SK-N-SH treated with all-trans-retinoic acid at 6 μM for 48 hours (cell line): ENCODE results near the gene ARID3B.

Source experiments
- ATAC-seq: fragments of 200-7000 bp; cut with Tn5 transposase; 3 replicates; pipeline ENCODE4 v1.9.1; 2020; ENCODE audit warnings: mild to moderate bottlenecking, moderate library complexity
- ARNTL ChIP-seq: fragments of 450-650 bp; formaldehyde crosslinking; IDR thresholded peaks from 2 replicates; pipeline ENCODE4 v1.5.0; 2020; ENCODE audit warnings: low read depth, mild to moderate bottlenecking, moderate library complexity, borderline replicate concordance
- BACH2 ChIP-seq: fragments of 250-450 bp; sonication (Bioruptor Pico); IDR thresholded peaks from 2 replicates; pipeline ENCODE4 v1.9.0; 2021; ENCODE audit warnings: mild to moderate bottlenecking, borderline replicate concordance
- CREB5 ChIP-seq: fragments of 250-450 bp; sonication (Bioruptor Pico); IDR thresholded peaks from 2 replicates; pipeline ENCODE4 v1.5.1; 2020; ENCODE audit warnings: low read depth, mild to moderate bottlenecking, moderate library complexity
- CSDC2 ChIP-seq: fragments of 250-450 bp; sonication (Bioruptor Pico); IDR thresholded peaks from 2 replicates; pipeline ENCODE4 v1.5.0; 2020; ENCODE audit warnings: mild to moderate bottlenecking, moderate library complexity
- CSRNP3 ChIP-seq: fragments of 250-450 bp; sonication (Bioruptor Pico); IDR thresholded peaks from 2 replicates; pipeline ENCODE4 v1.5.1; 2021; ENCODE audit warnings: mild to moderate bottlenecking, moderate library complexity
- ESRRG ChIP-seq: fragments of 250-450 bp; sonication (Bioruptor Pico); IDR thresholded peaks from 2 replicates; pipeline ENCODE4 v1.6.1; 2021; ENCODE audit warnings: mild to moderate bottlenecking
- GLIS3 ChIP-seq: fragments of 250-450 bp; sonication (Bioruptor Pico); IDR thresholded peaks from 2 replicates; pipeline ENCODE4 v1.5.0; 2020; ENCODE audit warnings: mild to moderate bottlenecking, moderate library complexity
- ISL1 ChIP-seq: fragments of 250-450 bp; sonication (Bioruptor Pico); IDR thresholded peaks from 2 replicates; pipeline ENCODE4 v2.1.2; 2022; ENCODE audit warnings: mild to moderate bottlenecking, moderate library complexity
- OSR1 ChIP-seq: fragments of 250-450 bp; sonication (Bioruptor Pico); IDR thresholded peaks from 2 replicates; pipeline ENCODE4 v1.8.0; 2022; ENCODE audit warnings: moderate library complexity, mild to moderate bottlenecking, inconsistent platforms
- PPARA ChIP-seq: fragments of 250-450 bp; sonication (Bioruptor Pico); IDR thresholded peaks from 2 replicates; pipeline ENCODE4 v1.5.0; 2020; ENCODE audit warnings: mild to moderate bottlenecking, borderline replicate concordance
- RARB ChIP-seq: fragments of 250-450 bp; sonication (Bioruptor Pico); IDR thresholded peaks from 2 replicates; pipeline ENCODE4 v1.8.0; 2021; ENCODE audit warnings: mild to moderate bottlenecking, moderate library complexity
- SNAI2 ChIP-seq: fragments of 250-450 bp; sonication (Bioruptor Pico); IDR thresholded peaks from 2 replicates; pipeline ENCODE4 v1.5.0; 2020; ENCODE audit warnings: mild to moderate bottlenecking, moderate library complexity
- TCF4 ChIP-seq: fragments of 250-450 bp; sonication (Bioruptor Pico); IDR thresholded peaks from 2 replicates; pipeline ENCODE4 v1.8.0; 2021; ENCODE audit warnings: mild to moderate bottlenecking, moderate library complexity, borderline replicate concordance
- TOX ChIP-seq: fragments of 250-450 bp; sonication (Bioruptor Pico); IDR thresholded peaks from 2 replicates; pipeline ENCODE4 v1.8.0; 2021; ENCODE audit warnings: mild to moderate bottlenecking, moderate library complexity, borderline replicate concordance
- ZC3H10 ChIP-seq: fragments of 250-450 bp; sonication (Bioruptor Pico); IDR thresholded peaks from 2 replicates; pipeline ENCODE4 v1.5.1; 2021; ENCODE audit warnings: mild to moderate bottlenecking, moderate library complexity
- ZFP3 ChIP-seq: fragments of 250-450 bp; sonication (Bioruptor Pico); IDR thresholded peaks from 2 replicates; pipeline ENCODE4 v1.5.0; 2020; ENCODE audit warnings: mild to moderate bottlenecking, moderate library complexity
- ZFP30 ChIP-seq: fragments of 450-650 bp; formaldehyde crosslinking; IDR thresholded peaks from 2 replicates; pipeline ENCODE4 v1.5.0; 2022; ENCODE audit warnings: mild to moderate bottlenecking, moderate library complexity
- ZNF565 ChIP-seq: fragments of 450-650 bp; formaldehyde crosslinking; conservative IDR thresholded peaks from 2 replicates; pipeline ENCODE4 v1.5.0; 2020; ENCODE audit warnings: low read depth, mild to moderate bottlenecking, moderate library complexity
- ZNF70 ChIP-seq: fragments of 450-650 bp; formaldehyde crosslinking; IDR thresholded peaks from 2 replicates; pipeline ENCODE4 v1.5.0; 2020; ENCODE audit warnings: mild to moderate bottlenecking, moderate library complexity
- ZNF8 ChIP-seq: fragments of 450-650 bp; formaldehyde crosslinking; IDR thresholded peaks from 2 replicates; pipeline ENCODE4 v1.5.0; 2020; ENCODE audit warnings: mild to moderate bottlenecking, moderate library complexity
- TF ChIP-seq, protein P1 (sequence below): fragments of 250-450 bp; sonication (Bioruptor Pico); IDR thresholded peaks from 2 replicates; pipeline ENCODE4 v1.5.0; 2020; ENCODE audit warnings: mild to moderate bottlenecking, moderate library complexity
- TF ChIP-seq, protein P2 (sequence below): fragments of 250-450 bp; sonication (Bioruptor Pico); IDR thresholded peaks from 2 replicates; pipeline ENCODE4 v1.8.0; 2021; ENCODE audit warnings: low read depth, mild to moderate bottlenecking, moderate library complexity, borderline replicate concordance
- TF ChIP-seq, protein P3 (sequence below): fragments of 250-450 bp; sonication (Bioruptor Pico); IDR thresholded peaks from 2 replicates; pipeline ENCODE4 v1.8.0; 2020; ENCODE audit warnings: mild to moderate bottlenecking, moderate library complexity, borderline replicate concordance

ARID3B gene

DNA sequence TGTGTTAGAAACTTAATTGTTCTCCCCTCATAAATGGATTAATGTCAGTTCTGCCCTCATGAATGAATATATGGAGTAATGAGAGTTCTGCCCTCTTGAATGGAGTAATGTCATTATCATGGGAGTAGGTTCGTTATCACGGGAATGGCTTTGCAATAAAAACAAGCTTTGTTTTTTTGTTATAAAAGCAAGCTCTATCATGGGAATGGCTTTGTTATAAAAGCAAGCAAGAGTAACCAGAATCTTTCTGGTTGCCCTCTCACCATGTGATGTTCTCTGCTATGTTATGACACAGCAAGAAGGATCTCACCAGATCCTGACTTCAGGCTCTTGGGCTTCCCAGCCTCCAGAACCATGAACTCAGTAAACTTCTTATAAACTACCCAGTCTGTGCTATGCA lies 41.7 kb upstream of the ARID3B start:
- ATAC-seq, result no peak
- TF ChIP-seq, protein P1, sequence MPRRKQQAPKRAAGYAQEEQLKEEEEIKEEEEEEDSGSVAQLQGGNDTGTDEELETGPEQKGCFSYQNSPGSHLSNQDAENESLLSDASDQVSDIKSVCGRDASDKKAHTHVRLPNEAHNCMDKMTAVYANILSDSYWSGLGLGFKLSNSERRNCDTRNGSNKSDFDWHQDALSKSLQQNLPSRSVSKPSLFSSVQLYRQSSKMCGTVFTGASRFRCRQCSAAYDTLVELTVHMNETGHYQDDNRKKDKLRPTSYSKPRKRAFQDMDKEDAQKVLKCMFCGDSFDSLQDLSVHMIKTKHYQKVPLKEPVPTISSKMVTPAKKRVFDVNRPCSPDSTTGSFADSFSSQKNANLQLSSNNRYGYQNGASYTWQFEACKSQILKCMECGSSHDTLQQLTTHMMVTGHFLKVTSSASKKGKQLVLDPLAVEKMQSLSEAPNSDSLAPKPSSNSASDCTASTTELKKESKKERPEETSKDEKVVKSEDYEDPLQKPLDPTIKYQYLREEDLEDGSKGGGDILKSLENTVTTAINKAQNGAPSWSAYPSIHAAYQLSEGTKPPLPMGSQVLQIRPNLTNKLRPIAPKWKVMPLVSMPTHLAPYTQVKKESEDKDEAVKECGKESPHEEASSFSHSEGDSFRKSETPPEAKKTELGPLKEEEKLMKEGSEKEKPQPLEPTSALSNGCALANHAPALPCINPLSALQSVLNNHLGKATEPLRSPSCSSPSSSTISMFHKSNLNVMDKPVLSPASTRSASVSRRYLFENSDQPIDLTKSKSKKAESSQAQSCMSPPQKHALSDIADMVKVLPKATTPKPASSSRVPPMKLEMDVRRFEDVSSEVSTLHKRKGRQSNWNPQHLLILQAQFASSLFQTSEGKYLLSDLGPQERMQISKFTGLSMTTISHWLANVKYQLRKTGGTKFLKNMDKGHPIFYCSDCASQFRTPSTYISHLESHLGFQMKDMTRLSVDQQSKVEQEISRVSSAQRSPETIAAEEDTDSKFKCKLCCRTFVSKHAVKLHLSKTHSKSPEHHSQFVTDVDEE, result no peak
- TF ChIP-seq ZFP30 (CRISPR knock-in tag) (no peak), ZNF70 (CRISPR knock-in tag) (no peak), ESRRG (CRISPR knock-in tag) (no peak), PPARA (CRISPR knock-in tag) (no peak), BACH2 (no peak), ZNF8 (CRISPR knock-in tag) (no peak), CSRNP3 (CRISPR knock-in tag) (no peak), ZFP3 (CRISPR knock-in tag) (no peak), SNAI2 (CRISPR knock-in tag) (no peak)
- TF ChIP-seq, protein P2, sequence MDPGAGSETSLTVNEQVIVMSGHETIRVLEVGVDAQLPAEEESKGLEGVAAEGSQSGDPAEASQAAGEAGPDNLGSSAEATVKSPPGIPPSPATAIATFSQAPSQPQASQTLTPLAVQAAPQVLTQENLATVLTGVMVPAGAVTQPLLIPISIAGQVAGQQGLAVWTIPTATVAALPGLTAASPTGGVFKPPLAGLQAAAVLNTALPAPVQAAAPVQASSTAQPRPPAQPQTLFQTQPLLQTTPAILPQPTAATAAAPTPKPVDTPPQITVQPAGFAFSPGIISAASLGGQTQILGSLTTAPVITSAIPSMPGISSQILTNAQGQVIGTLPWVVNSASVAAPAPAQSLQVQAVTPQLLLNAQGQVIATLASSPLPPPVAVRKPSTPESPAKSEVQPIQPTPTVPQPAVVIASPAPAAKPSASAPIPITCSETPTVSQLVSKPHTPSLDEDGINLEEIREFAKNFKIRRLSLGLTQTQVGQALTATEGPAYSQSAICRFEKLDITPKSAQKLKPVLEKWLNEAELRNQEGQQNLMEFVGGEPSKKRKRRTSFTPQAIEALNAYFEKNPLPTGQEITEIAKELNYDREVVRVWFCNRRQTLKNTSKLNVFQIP, result no peak
- TF ChIP-seq, protein P3, sequence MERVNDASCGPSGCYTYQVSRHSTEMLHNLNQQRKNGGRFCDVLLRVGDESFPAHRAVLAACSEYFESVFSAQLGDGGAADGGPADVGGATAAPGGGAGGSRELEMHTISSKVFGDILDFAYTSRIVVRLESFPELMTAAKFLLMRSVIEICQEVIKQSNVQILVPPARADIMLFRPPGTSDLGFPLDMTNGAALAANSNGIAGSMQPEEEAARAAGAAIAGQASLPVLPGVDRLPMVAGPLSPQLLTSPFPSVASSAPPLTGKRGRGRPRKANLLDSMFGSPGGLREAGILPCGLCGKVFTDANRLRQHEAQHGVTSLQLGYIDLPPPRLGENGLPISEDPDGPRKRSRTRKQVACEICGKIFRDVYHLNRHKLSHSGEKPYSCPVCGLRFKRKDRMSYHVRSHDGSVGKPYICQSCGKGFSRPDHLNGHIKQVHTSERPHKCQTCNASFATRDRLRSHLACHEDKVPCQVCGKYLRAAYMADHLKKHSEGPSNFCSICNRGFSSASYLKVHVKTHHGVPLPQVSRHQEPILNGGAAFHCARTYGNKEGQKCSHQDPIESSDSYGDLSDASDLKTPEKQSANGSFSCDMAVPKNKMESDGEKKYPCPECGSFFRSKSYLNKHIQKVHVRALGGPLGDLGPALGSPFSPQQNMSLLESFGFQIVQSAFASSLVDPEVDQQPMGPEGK, result no peak

- ATAC-seq, result no peak
- no peak for TF ChIP-seq ESRRG (CRISPR knock-in tag)
- no peak for TF ChIP-seq SNAI2 (CRISPR knock-in tag)
- TF ChIP-seq CSRNP3 (CRISPR knock-in tag), result no peak
- no peak for TF ChIP-seq OSR1 (CRISPR knock-in tag)
- no peak for TF ChIP-seq ZNF8 (CRISPR knock-in tag)
- no peak for TF ChIP-seq ZNF70 (CRISPR knock-in tag)
- TF ChIP-seq, protein P2, result no peak
- no peak for TF ChIP-seq ZFP3 (CRISPR knock-in tag)
- TF ChIP-seq GLIS3, result no peak
- no peak for TF ChIP-seq ZNF565 (CRISPR knock-in tag)
- TF ChIP-seq CREB5 (CRISPR knock-in tag), result no peak
- no peak for TF ChIP-seq ZC3H10
- no peak for TF ChIP-seq CSDC2 (CRISPR knock-in tag)
- no peak for TF ChIP-seq ISL1 (CRISPR knock-in tag)
- TF ChIP-seq RARB (CRISPR knock-in tag), result no peak
- TF ChIP-seq ZFP30 (CRISPR knock-in tag), result no peak
- no peak for TF ChIP-seq TOX
- TF ChIP-seq ARNTL (CRISPR knock-in tag), result no peak
- TF ChIP-seq PPARA (CRISPR knock-in tag), result no peak
- TF ChIP-seq TCF4 (CRISPR knock-in tag), result no peak
Measured at GRCh38 chr15:74500401-74500800, 40.6 kb upstream of the ARID3B start.
